K562 (cell line): ENCODE results near the gene TRAPPC5. TPM values are rescaled to one million over a fixed set of nuclear protein-coding genes. Genes with fewer than 3 reads are reported as not detected.

Experiments
- ATAC-seq: fragments of 200-7000 bp; cut with Tn5 transposase; 3 replicates; pipeline ENCODE4 v1.9.1; 2020; ENCODE audit warnings: moderate library complexity
- BruUV-seq: library from RNA; stranded (reverse); fragments of 400-500 nt; replicated peaks from 2 replicates; lab custom pipeline; 2021; lab: Mats Ljungman, UMichigan
- CTCF ChIA-PET: fragments of 300-600 bp; formaldehyde crosslinking; extraction: SDS; loops from one replicate; lab custom pipeline; 2021; ENCODE audit warnings: low intra/inter-chr PET ratio; lab: Yijun Ruan, JAX
- POLR2A ChIA-PET: fragments of 300-600, 350-650 bp; sonication (Branson Sonifier 250); formaldehyde crosslinking; extraction: SDS; loops from one replicate; lab custom pipeline; 2021; ENCODE audit warnings: antibody characterized with exemption, inconsistent platforms; lab: Yijun Ruan, JAX
- DNase-seq, 4 experiments: peaks; one replicate each; pipeline versions ENCODE4 v3.0.0 to v3.0.0-alpha.2; 2011 to 2018; ENCODE audit warnings: low spot score in 3 of 4, mixed read lengths in 3 of 4; ENCODE audit errors: extremely low read depth in 1 of 4
- FAIRE-seq: peaks from 2 replicates; lab custom pipeline; 2011; peaks lifted over from hg19 to GRCh38; lab: Jason Lieb, UNC
- H2AFZ ChIP-seq: 2 replicates; pipeline ENCODE4 v1.6.0; 2011; ENCODE audit warnings: low read depth, low read length, control low read depth, inconsistent platforms
- H3K27ac ChIP-seq: fragments of 200-600 bp; 3 replicates; pipeline ENCODE4 v1.8.0; 2011; ENCODE audit warnings: low read depth, mild to moderate bottlenecking, control low read depth, inconsistent platforms, low read length, moderate library complexity, mixed read lengths; ENCODE audit errors: extremely low read depth
- H3K27me3 ChIP-seq, 2 experiments: fragments of 300-600 bp in 1 of 2; 2 replicates in 1 of 2; 3 replicates in 1 of 2; pipeline versions ENCODE4 v1.6.0 to v1.8.0; 2011; ENCODE audit warnings: inconsistent platforms in 2 of 2, low read length in 2 of 2, mild to moderate bottlenecking in 1 of 2, mixed read lengths in 1 of 2, moderate library complexity in 1 of 2; ENCODE audit not compliant: control insufficient read depth in 2 of 2, insufficient read depth in 2 of 2
- H3K36me3 ChIP-seq: fragments of 300-600 bp; 3 replicates; pipeline ENCODE4 v1.8.0; 2011; ENCODE audit warnings: mild to moderate bottlenecking, low read length, inconsistent platforms; ENCODE audit not compliant: control insufficient read depth, insufficient read depth
- H3K4me1 ChIP-seq, 2 experiments: fragments of 200-600 bp in 1 of 2; replicated peaks in 1 of 2; 2 replicates in 1 of 2; 3 replicates in 1 of 2; pipeline versions ENCODE4 v1.5.1 to v1.8.0; 2011; ENCODE audit warnings: inconsistent platforms in 2 of 2, low read length in 2 of 2, mild to moderate bottlenecking in 1 of 2, mixed read lengths in 1 of 2, moderate library complexity in 1 of 2; ENCODE audit not compliant: control insufficient read depth in 2 of 2, insufficient read depth in 2 of 2
- H3K4me2 ChIP-seq: 2 replicates; pipeline ENCODE4 v1.6.1; 2011; ENCODE audit warnings: low read length, control low read depth, inconsistent platforms, mixed read lengths; ENCODE audit not compliant: insufficient read depth
- H3K4me3 ChIP-seq: fragments of 200-600 bp; sonication (generic), shearing (Covaris generic); 2 replicates; pipeline ENCODE4 v1.5.1; 2016; ENCODE audit warnings: control low read depth, inconsistent platforms
- H3K79me2 ChIP-seq: fragments of 200-600 bp; 3 replicates; pipeline ENCODE4 v1.8.0; 2011; ENCODE audit warnings: low read length, inconsistent platforms; ENCODE audit not compliant: control insufficient read depth, insufficient read depth
- H3K9ac ChIP-seq, 2 experiments: 2 replicates each; pipeline versions ENCODE4 v1.6.0 to v1.6.1; 2011; ENCODE audit warnings: low read depth in 2 of 2, low read length in 2 of 2, control low read depth in 1 of 2, inconsistent platforms in 1 of 2, mild to moderate bottlenecking in 1 of 2, mixed read lengths in 1 of 2; ENCODE audit not compliant: insufficient read depth in 1 of 2
- H3K9me1 ChIP-seq: one replicate; pipeline ENCODE4 v1.6.0; 2011; ENCODE audit warnings: inconsistent platforms, mild to moderate bottlenecking, low read length, moderate library complexity; ENCODE audit not compliant: control insufficient read depth, insufficient read depth
- H3K9me3 ChIP-seq: replicated peaks from 2 replicates; pipeline ENCODE4 v1.5.1; 2011; ENCODE audit warnings: low read depth, low read length, inconsistent platforms; ENCODE audit not compliant: control insufficient read depth, insufficient read depth
- H4K20me1 ChIP-seq: replicated peaks from 2 replicates; pipeline ENCODE4 v1.6.1; 2011; ENCODE audit warnings: low read length, inconsistent platforms, mixed read lengths; ENCODE audit not compliant: control insufficient read depth, insufficient read depth
- DDX20 ChIP-seq: fragments of 450-650 bp; IDR thresholded peaks from 2 replicates; pipeline ENCODE4 v1.6.1; 2016; ENCODE audit warnings: missing genetic modification characterization, low read depth, mild to moderate bottlenecking, missing compliant biosample characterization, moderate library complexity
- ETV5 ChIP-seq: sonication (generic); formaldehyde crosslinking; IDR thresholded peaks from 2 replicates; pipeline ENCODE4 v1.4.0; 2020; ENCODE audit warnings: low read depth, mild to moderate bottlenecking, missing genetic modification reagents
- FOXK2 ChIP-seq, 2 experiments: fragments of 450-650 bp; IDR thresholded peaks in 1 of 2; conservative IDR thresholded peaks in 1 of 2; 2 replicates each; pipeline ENCODE4 v1.6.1; 2016; ENCODE audit warnings: low read depth in 2 of 2, mild to moderate bottlenecking in 1 of 2
- NFIX ChIP-seq: fragments of 250-450 bp; sonication (Bioruptor Pico); IDR thresholded peaks from 2 replicates; pipeline ENCODE4 v1.4.0; 2020; ENCODE audit warnings: low read depth, mild to moderate bottlenecking, moderate library complexity
- NR4A1 ChIP-seq, 2 experiments: fragments of 250-450 bp in 1 of 2; fragments of 450-650 bp in 1 of 2; sonication (Bioruptor Pico) in 1 of 2; IDR thresholded peaks; 2 replicates each; pipeline versions ENCODE4 v1.4.0 to v1.6.1; 2016 to 2020; ENCODE audit warnings: mild to moderate bottlenecking in 2 of 2, missing compliant biosample characterization in 1 of 2, missing genetic modification characterization in 1 of 2, moderate library complexity in 1 of 2
- ZNF217 ChIP-seq: sonication (generic); formaldehyde crosslinking; IDR thresholded peaks from 2 replicates; pipeline ENCODE4 v1.8.0; 2022; ENCODE audit warnings: mild to moderate bottlenecking, missing genetic modification reagents
- ZNF311 ChIP-seq: fragments of 250-450 bp; sonication (Bioruptor Pico); IDR thresholded peaks from 2 replicates; pipeline ENCODE4 v1.4.0; 2020; ENCODE audit warnings: mild to moderate bottlenecking, moderate library complexity
- ZNF444 ChIP-seq: fragments of 250-450 bp; sonication (Bioruptor Pico); IDR thresholded peaks from 2 replicates; pipeline ENCODE4 v1.4.0; 2020; ENCODE audit warnings: mild to moderate bottlenecking, moderate library complexity
- ZNF507 ChIP-seq: conservative IDR thresholded peaks from 2 replicates; pipeline ENCODE4 v1.6.1; 2017; ENCODE audit warnings: missing genetic modification characterization, missing compliant biosample characterization
- ZNF76 ChIP-seq: fragments of 250-450 bp; sonication (Bioruptor Pico); IDR thresholded peaks from 2 replicates; pipeline ENCODE4 v1.4.0; 2020; ENCODE audit warnings: mild to moderate bottlenecking, moderate library complexity, borderline replicate concordance
- ZSCAN29 ChIP-seq: fragments of 450-650 bp; IDR thresholded peaks from 2 replicates; pipeline ENCODE4 v1.6.1; 2017
- WGBS: fragments of 100-300 bp; shearing (Covaris generic); methylation state at CpG from one replicate; pipeline ENCODE4 v1.1.6; 2016; ENCODE audit warnings: low coverage, mixed read lengths; ENCODE audit not compliant: insufficient coverage; ENCODE audit errors: missing lambda C conversion rate; 5-methylcytosine and 5-hydroxymethylcytosine counted together
- in situ Hi-C: fragments of 300-500 bp; cut with MboI; formaldehyde crosslinking; loops from 4 replicates; pipeline ENCODE4 v1.15.0; 2018; ENCODE audit warnings: inconsistent platforms, mixed read lengths
- intact Hi-C: fragments of 100-400 bp; cut with micrococcal nuclease; formaldehyde crosslinking; loops from 2 replicates; pipeline ENCODE4 v1.14.2; 2022
- polyA plus RNA-seq, 8 experiments: library from polyadenylated mRNA; depleted of rRNA in 4 of 8; stranded (reverse) in 5 of 8; unstranded in 3 of 8; fragments of >200 nt; fragmentation: Nextera tagmentation in 2 of 8; fragmentation: Illumina TruSeq in 1 of 8; extraction: Ambion mirVana in 2 of 8; extraction: Trizol in 1 of 8; gene quantifications; 2 replicates each; pipeline versions ENCODE4 v1.2.1 to v1.2.3, GENCODE V29; 2011 to 2014; ENCODE audit warnings: inconsistent platforms in 1 of 8, missing spikeins in 1 of 8
- total RNA-seq, 7 experiments: library from RNA; depleted of rRNA in 6 of 7; stranded (reverse); fragments of >200 nt in 6 of 7; fragmentation: Illumina TruSeq in 2 of 7; extraction: Trizol in 2 of 7; gene quantifications; 2 replicates each; pipeline versions ENCODE4 v1.2.1 to v1.2.3, GENCODE V29; 2011 to 2021; ENCODE audit warnings: low replicate concordance in 1 of 7
- TF ChIP-seq, protein P1 (sequence below): fragments of 250-450 bp; sonication (Bioruptor Pico); IDR thresholded peaks from 2 replicates; pipeline ENCODE4 v1.8.0; 2021; ENCODE audit warnings: mild to moderate bottlenecking, moderate library complexity
- TF ChIP-seq, protein P2 (sequence below): sonication (generic); formaldehyde crosslinking; IDR thresholded peaks from 2 replicates; pipeline ENCODE4 v1.8.0; 2022; ENCODE audit warnings: mild to moderate bottlenecking, missing genetic modification reagents

TRAPPC5 gene
- total and polyA plus RNA-seq, 9 of the 15 experiments (the other 6 are each of a cell fraction or from before 2014, with no cell fraction given), result 2.0 to 76.9 (median 29.3) TPM

DNA sequence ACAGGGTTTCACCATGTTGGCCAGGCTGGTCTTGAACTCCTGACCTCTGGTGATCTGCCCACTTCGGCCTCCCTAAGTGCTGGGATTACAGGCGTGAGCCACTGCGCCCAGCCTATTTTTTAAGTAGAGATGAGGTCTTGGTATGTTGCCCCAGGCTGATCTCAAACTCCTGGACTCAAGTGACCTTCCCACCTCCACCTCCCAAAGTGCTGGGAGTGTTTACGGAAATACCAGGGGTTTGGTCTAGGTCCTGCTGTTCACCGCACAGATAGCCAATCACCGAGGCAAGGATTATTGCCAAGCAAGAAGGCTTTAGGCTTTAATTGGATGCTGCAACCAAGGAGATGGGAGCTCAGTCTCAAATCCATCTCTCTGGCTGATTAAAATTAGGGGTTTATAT is 39.7 kb downstream of the TRAPPC5 start:
- TF ChIP-seq ETV5 (CRISPR knock-in tag), result no peak
- no peak for TF ChIP-seq ZNF444 (CRISPR knock-in tag)
- no peak for TF ChIP-seq NR4A1 (CRISPR knock-in tag; IDR thresholded peaks at IDR 0.05)
- no peak for TF ChIP-seq NR4A1 (tag; IDR thresholded peaks at IDR 0.05)
- TF ChIP-seq NFIX (CRISPR knock-in tag), result no peak
- no peak for TF ChIP-seq ZSCAN29
- TF ChIP-seq, protein P1, sequence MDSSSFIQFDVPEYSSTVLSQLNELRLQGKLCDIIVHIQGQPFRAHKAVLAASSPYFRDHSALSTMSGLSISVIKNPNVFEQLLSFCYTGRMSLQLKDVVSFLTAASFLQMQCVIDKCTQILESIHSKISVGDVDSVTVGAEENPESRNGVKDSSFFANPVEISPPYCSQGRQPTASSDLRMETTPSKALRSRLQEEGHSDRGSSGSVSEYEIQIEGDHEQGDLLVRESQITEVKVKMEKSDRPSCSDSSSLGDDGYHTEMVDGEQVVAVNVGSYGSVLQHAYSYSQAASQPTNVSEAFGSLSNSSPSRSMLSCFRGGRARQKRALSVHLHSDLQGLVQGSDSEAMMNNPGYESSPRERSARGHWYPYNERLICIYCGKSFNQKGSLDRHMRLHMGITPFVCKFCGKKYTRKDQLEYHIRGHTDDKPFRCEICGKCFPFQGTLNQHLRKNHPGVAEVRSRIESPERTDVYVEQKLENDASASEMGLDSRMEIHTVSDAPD (CRISPR knock-in tag), result no peak
- no peak for TF ChIP-seq ZNF217 (CRISPR knock-in tag)
- TF ChIP-seq FOXK2 (conservative IDR thresholded peaks at IDR 0.05 in 1 of 2, IDR thresholded peaks at IDR 0.05 in 1 of 2; ENCODE audit: low read depth in 2 of 2), result no peak
- TF ChIP-seq, protein P2, sequence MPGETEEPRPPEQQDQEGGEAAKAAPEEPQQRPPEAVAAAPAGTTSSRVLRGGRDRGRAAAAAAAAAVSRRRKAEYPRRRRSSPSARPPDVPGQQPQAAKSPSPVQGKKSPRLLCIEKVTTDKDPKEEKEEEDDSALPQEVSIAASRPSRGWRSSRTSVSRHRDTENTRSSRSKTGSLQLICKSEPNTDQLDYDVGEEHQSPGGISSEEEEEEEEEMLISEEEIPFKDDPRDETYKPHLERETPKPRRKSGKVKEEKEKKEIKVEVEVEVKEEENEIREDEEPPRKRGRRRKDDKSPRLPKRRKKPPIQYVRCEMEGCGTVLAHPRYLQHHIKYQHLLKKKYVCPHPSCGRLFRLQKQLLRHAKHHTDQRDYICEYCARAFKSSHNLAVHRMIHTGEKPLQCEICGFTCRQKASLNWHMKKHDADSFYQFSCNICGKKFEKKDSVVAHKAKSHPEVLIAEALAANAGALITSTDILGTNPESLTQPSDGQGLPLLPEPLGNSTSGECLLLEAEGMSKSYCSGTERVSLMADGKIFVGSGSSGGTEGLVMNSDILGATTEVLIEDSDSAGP (CRISPR knock-in tag), result no peak
- TF ChIP-seq DDX20 (tag), result no peak
- TF ChIP-seq ZNF311, result no peak
- no peak for TF ChIP-seq ZNF76
- no peak for TF ChIP-seq ZNF507
- DNase-seq (no peak), FAIRE-seq (no peak), ATAC-seq (no peak)
- Histone ChIP-seq H2AFZ (no peak overlapping the region), H3K4me2 (no peak overlapping the region), H3K36me3 (no peaks in the 10 kb centered on the region), H3K4me3 (no peak overlapping the region), H3K27me3 (peaks cover 8 to 40% of the 10 kb centered on the region in 2 experiments; a peak in 4 of 5 replicates), H3K79me2 (no peaks in the 10 kb centered on the region), H3K4me1 (no peaks in the 10 kb centered on the region), H3K9me3 (no peaks in the 10 kb centered on the region), H3K9ac (no peak overlapping the region), H4K20me1 (no peaks in the 10 kb centered on the region), H3K9me1 (no peaks in the 10 kb centered on the region), H3K27ac (no peak overlapping the region)
- ChIA-PET CTCF (no interaction called here), POLR2A (interaction anchor here (0.6 to 1.4 kb wide), 3 partner anchors 20 to 614 kb away, joined by 3 read pairs; no protein-coding TSS in a partner anchor)
- WGBS, result 5% methylated on average over 6 of the region's 6 CpGs
- in situ Hi-C loops, result no loop called here
- intact Hi-C loops, result no loop called here
- no TSS peak for BruUV-seq
